GM18951 (cell line): ENCODE data around the gene SDCCAG8.

Experiments
- POLR2A ChIP-seq: IDR thresholded peaks from 4 replicates; pipeline ENCODE4 v1.6.1; 2011; ENCODE audit warnings: mild to moderate bottlenecking; ENCODE audit not compliant: insufficient read length, insufficient read depth; ENCODE audit errors: extremely low read depth
- in situ Hi-C: fragments of 300-500 bp; cut with MboI; formaldehyde crosslinking; loops from one replicate; pipeline ENCODE4 v1.12.0; 2022; ENCODE audit warnings: low sequenced_read_pairs, mixed read lengths, inconsistent platforms; ENCODE audit not compliant: unreplicated experiment

Gene SDCCAG8

DNA sequence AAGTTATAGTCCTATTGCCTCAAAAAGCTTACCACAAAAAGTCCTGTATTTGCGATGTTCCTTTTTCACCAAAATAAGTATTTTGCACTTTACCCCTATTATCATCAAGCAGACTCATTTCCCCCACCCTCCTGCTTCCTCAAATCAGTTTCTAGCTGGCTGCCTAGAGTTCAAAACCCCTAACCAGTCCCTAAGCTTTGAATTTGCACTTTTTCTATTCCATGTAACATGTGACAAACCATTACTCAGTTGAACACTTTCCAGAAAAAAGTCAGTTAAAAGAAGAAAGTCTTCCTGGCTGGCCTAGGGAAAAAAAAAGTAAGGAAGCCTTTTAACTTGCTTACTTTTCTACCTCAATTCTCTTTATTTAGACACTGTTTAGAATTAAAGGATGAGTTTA lies 8.9 kb upstream of the SDCCAG8 start:
- in situ Hi-C loops, result no loop called here
- no peak for TF ChIP-seq POLR2A

DNA sequence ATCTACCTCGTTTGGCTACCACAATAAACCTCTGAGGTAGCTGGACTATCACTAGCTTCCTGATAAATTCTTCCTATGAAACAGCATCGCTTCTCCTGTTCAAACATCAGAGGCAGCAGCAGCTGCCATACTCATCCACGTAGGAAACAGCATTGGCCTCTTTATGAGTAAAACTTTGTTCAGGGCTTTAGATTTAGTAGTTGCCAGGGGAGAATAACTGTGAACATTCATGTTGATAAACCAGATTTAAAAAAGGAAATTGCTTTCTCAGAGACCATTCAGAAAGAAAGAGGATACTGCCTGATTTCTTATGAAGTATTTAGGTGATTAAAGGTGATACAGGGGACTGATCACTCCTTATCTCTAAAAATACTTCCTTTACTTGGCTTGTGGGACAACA lies 7.9 kb upstream of the SDCCAG8 start:
- no peak for TF ChIP-seq POLR2A

DNA sequence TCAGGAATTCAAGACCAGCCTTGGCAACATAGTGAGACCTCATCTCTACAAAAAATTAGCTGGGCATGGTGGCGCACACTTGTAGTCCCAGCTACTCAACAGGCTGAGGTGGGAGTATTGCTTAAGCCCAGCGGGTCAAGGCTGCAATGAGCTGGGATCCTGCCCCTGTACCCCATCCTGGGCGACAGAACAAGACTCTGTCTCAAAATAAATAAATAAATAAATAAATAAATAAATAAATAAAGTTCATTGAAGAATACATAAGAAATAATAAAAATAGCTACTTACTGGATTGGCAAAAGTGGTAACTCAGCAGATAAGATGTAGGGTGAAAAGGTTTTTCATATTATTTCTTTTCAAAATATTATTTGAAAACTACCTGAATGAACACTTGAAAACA lies 6.6 kb upstream of the SDCCAG8 start:
- in situ Hi-C loops, result no loop called here
- no peak for TF ChIP-seq POLR2A

More for the DNA sequence above, 7.9 kb upstream of the SDCCAG8 start:
- in situ Hi-C loops, result no loop called here

DNA sequence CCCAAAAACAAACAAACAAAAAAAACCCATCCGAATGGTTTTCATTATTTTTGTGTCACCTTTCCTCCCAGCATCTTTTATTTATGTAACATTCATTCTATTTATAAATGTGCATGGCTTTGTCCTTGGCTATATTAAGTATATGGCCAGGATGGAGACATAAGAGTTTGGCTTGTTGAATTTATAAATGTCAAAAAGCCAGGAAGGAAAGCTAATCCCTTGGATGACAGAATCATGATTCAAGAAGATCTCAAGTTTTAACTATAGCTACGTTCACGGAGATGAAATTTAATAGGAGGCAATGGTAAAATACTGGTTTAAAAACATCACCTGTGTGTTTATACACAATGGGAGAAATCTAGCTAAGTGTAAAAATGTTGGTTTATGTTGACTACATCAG lies 5.7 kb upstream of the SDCCAG8 start:
- in situ Hi-C loops, result no loop called here

DNA sequence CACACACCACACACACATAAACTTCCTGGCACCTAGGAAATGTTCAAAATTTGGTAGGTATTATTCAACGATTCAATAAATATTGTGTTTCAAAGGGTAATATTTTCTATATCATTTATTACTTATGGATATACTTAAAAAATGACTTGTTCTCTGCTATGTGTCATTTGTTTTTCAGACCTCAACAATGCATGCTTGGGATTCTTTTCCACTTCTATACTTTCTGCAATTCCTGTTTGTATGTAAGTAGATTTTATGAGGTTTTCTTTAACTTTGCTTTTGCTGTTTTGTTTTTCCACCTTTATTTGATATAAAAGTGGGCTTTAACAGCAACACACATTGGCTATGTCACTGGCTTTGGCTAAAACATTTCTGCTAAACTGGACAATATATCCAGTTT lies 4.3 kb upstream of the SDCCAG8 start:
- in situ Hi-C loops, result no loop called here

More for the DNA sequence above, 5.7 kb upstream of the SDCCAG8 start:
- no peak for TF ChIP-seq POLR2A

DNA sequence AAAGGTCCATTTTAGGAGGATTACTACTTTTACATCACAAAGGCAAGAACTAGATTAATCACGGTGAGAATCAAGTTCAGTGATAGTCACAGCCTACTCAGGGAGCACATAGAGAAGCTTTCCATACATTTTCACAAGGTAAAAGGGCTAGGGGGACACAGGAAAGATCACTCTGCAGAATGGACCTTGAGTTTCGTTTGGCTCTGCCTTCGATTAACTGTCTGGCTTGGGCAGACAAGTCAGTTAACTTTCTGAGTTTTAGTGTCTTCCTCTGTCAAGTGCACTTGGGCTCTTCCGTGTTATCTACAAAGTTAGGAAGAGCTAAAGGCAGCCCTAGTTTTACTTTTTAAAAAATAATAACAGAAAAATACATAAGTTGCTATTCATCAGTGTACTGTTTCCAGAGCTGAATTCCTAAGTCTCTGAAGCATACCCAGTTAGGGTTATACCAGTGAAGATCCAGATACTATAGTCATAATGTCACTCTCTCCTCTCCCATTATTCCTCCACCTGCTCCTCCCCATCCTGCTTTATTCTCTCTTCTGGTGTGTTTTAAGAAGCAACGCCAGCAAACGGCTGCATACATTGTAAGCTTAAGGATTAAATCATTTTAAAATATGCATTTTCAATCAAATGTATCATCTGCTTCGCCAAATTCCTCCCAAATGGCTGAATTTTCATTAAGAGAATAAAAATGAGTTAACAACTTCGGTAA lies 2.5 kb upstream of the SDCCAG8 start:
- no peak for TF ChIP-seq POLR2A
- in situ Hi-C loops, result no loop called here

More for the DNA sequence above, 4.3 kb upstream of the SDCCAG8 start:
- TF ChIP-seq POLR2A, result no peak

DNA sequence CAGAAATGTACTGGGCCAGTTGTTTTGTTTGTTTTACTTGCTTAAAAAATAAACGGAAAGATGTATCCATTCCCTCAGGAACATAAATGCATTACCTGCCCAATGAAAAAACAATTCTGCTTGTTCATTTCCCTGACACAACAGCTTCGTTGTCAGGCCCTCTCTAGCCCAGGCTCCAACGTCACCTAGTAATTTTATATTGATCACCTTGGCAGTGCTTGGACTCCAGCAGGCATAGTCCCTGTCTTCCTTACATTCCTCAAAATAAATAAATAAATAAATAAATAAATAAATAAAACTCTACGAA lies 2.0 kb upstream of the SDCCAG8 start:
- TF ChIP-seq POLR2A, result no peak
- in situ Hi-C loops, result no loop called here

DNA sequence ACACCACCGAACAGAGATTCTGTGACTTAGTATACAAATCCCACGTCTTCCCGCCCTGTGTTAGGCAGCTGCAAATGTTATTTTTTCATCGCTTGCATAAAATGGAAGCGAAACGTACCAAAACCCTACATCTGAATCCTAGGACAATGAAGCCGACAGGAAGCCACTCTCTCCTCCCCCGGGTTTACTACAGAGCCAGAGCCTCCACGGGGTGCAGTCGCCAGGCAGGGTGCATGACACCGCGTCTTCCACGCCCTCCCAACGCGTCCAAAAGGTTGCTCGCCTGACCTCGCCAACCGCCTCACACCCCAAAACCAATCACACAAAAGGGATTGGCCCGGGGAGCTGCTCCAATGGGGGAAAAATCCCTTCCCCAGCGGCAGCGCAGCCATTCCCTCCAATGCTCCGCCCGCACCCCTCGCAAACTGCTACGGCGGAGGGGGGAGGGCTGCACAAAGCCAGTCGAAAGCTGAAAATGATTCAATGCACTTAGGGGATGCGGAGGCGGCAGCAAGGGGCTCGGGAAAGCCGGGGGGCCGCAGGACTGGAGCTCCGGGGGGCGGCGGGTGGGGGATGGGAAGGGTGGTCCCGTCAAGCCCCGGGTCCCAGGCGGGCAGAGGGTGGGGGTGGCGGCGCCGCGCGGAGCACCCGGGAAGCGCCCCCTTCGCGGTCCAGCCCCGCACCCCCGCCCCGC lies 1.5 kb upstream of the SDCCAG8 start:
- in situ Hi-C loops, result no loop called here
- no peak for TF ChIP-seq POLR2A

DNA sequence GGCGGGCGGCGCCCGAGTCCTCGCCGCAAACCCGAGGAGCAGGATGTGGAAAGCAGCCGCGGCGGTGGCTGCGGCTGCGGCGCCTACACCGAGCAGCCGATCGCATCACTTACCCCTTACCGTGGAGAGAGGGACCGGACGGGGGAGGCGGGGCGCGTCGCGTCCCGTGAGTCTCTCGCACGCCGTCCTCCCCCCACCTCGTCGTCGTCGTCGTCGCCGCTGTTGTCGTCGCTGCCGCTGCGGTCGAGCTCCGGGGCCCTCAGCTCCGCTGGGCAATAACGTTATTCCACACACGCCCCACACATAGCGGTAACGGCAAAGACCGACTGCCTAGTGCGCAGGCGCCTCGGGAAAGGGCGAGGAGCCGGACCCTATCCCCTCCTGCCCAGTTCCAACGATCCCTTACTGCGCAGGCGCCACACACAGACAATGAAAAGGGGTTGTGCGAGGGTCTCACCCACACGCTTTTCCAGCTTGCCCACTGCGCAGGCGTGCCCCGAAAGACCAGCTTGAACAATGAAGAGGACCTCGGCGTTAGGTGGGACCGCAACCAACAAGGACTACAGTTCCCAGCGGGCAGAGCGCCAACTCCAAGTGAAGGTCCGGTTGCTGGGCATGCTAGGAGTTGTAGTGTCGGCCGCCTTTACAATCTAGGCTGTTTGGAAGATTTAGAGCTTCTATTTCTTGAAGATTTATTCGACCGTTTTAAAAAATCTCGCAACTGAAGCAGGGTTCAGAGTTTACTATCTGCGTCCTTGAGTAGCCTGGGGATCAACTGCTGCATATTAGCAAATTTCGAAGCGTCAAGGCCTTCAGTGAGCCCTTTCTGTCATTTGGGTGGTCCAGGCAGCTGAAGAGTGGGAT lies 682 bp upstream of the SDCCAG8 start, which contains the start of gene CEP170:
TSS of gene CEP170 (minus strand) at position 355 of the 864 bp plus-strand sequence. CDS start 30,001 bp downstream, outside the sequence.
- TF ChIP-seq POLR2A, result peak; percentile 72
- in situ Hi-C loops, result no loop called here

DNA sequence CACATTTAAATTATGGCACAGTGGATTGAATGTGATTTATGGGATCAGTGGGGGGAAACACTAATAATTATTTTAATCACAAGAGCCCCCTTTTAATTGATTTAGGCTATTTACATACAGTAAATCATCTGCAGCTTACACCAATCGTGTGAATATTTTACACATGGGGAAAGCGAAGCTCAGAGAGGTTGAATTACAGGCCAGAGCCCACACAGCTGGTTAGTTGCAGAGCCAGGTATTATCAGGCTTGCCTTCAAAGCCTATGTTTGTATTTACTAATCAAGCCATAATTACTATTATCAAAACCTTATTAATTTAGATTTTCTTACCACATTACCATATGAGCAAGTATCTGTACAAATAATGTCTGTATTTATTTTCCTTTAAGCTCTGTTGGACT lies 749 bp downstream of the SDCCAG8 start:
- TF ChIP-seq POLR2A, result no peak
- in situ Hi-C loops, result no loop called here

DNA sequence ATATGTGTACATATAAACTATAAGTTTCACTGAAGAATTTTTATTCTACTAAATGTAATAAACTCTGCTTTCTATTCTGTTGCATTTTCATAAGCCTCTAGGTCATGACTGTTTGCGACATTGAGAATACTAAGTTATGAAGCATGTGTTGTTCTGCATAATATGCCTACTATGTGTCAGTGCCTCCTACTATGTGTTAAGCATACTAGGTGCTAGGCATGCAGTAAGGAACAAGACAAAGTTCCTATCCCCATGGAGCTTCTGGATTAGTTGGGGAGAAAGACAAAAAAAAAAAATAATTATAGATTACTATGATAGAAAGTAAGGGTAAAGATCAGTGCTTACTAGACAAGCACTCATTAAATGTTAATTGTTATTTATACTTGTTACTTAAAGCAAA lies 1.3 kb downstream of the SDCCAG8 start:
- TF ChIP-seq POLR2A, result no peak
- in situ Hi-C loops, result no loop called here

DNA sequence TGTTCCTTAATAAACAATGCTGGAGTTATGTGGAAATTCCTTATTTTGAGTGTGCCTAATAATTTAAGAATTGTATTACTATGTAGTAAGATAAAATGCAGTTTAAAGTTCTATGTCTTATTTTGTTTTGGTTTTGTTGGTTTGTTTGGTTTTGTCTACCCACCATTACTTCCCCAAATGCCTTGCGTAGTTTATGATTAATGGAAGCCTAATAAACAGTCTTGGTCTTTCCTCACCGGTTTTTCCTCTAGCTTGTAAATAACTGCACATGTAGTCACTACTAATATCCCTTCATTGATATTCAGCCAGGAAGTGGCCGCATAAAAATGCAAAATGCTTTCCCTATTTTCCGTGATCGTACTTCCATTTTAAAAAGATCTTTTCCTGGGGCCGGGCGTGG lies 2.9 kb downstream of the SDCCAG8 start:
- TF ChIP-seq POLR2A, result no peak
- in situ Hi-C loops, result no loop called here

DNA sequence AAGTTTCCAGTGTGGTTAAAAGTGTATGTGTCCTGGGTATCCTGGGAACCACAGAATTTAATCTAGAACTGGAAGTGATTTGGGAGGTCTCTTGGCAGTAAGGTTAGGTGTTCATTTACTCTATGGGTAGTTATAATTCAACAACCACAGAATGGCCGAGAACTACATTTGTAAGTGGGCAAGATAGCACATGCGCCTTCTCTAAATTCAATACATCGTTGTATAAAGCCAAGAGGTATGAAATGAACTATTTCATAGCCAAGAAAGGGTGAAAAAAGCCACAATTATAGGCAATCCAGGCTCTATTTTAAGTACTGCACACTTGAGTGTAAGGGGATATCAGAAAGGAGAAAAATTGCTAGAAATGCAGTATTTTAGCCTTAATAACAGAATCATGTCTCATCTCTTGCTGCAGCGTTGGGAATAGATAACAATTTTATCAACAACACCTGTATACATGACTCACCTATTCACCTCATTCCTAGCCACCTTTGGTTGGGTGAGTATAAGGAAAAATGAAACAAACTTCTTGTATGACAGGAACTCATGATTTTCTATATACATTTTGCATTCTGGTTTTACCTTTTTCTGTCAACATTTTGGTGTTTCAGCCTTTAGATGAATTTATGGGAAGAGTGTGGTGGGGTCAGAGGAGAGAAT lies 4.5 kb downstream of the SDCCAG8 start:
- in situ Hi-C loops, result no loop called here
- TF ChIP-seq POLR2A, result no peak
